Uterus (tissue), 2 donors: Measurements from ENCODE around the gene PANX1.

ENCODE experiments used
- CTCF ChIP-seq, 4 experiments: fragments of 200-600 bp in 2 of 4; fragments of 450-650 bp in 2 of 4; sonication (generic) in 2 of 4; IDR thresholded peaks; one replicate each; pipeline ENCODE4 v1.5.1; 2016 to 2019; ENCODE audit warnings: antibody characterized with exemption in 4 of 4, mild to moderate bottlenecking in 2 of 4, moderate library complexity in 1 of 4
- POLR2A ChIP-seq, 2 donors: fragments of 450-650 bp; IDR thresholded peaks; one replicate each; pipeline ENCODE4 v1.6.1; 2016; ENCODE audit warnings: antibody characterized with exemption in 2 of 2, mild to moderate bottlenecking in 1 of 2, moderate library complexity in 1 of 2

GRCh38 chr11:94140154-94140655 is 11.6 kb downstream of the PANX1 start:
- no peak for TF ChIP-seq CTCF (IDR thresholded peaks at IDR 0.05)
- TF ChIP-seq POLR2A (IDR thresholded peaks at IDR 0.05) = no peak
